ENCODE measurements around the gene KIF26B.

DNA sequence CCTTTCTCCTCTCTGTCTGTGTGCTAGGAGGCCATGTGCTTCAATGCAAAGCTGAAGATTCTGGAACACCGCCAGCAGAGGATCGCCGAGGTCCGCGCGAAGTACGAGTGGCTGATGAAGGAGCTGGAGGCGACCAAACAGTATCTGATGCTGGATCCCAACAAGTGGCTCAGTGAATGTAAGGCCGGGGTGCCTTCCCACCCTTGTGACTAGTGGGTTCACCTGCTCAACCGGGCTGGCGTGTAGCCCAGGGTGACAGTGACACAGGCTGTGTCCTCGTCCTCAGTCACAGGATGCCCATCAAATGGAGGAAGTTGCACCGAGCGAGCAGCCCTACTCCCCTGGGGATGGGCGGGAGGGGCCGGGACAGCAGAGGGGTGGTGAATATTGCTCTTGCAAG, 544.1 kb downstream of the KIF26B start:
- TF ChIP-seq, protein P1, sequence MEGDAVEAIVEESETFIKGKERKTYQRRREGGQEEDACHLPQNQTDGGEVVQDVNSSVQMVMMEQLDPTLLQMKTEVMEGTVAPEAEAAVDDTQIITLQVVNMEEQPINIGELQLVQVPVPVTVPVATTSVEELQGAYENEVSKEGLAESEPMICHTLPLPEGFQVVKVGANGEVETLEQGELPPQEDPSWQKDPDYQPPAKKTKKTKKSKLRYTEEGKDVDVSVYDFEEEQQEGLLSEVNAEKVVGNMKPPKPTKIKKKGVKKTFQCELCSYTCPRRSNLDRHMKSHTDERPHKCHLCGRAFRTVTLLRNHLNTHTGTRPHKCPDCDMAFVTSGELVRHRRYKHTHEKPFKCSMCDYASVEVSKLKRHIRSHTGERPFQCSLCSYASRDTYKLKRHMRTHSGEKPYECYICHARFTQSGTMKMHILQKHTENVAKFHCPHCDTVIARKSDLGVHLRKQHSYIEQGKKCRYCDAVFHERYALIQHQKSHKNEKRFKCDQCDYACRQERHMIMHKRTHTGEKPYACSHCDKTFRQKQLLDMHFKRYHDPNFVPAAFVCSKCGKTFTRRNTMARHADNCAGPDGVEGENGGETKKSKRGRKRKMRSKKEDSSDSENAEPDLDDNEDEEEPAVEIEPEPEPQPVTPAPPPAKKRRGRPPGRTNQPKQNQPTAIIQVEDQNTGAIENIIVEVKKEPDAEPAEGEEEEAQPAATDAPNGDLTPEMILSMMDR (IDR thresholded peaks at IDR 0.05; ENCODE audit: low read length) = no peak
- no peak for TF ChIP-seq EZH2 (IDR thresholded peaks at IDR 0.05; ENCODE audit: borderline replicate concordance, low read length)
